Stomach (tissue), 9 donors: ENCODE data around the gene GALNS. TPM values are rescaled to one million over a fixed set of nuclear protein-coding genes. Genes with fewer than 3 reads are reported as not detected.
"Not testable (repeated sequence)": the region's sequence is repeated elsewhere in the genome, so short reads cannot be mapped to it uniquely, and the experiment has no call there.

Experiments
- DNase-seq, 2 donors: peaks; one replicate each; pipeline versions ENCODE4 v3.0.0 to v3.0.0-alpha.2; 2013 to 2019
- H3K27ac ChIP-seq, 5 donors: fragments of 200-600 bp in 4 of 5; sonication (generic) in 4 of 5; one replicate each; pipeline ENCODE4 v1.5.1; 2013 to 2019; ENCODE audit warnings: mild to moderate bottlenecking in 1 of 5, moderate library complexity in 1 of 5
- H3K27me3 ChIP-seq, 3 donors: fragments of 200-600 bp; sonication (generic); one replicate each; pipeline ENCODE4 v1.5.1; 2017 to 2019; ENCODE audit warnings: mixed run types in 1 of 3
- H3K36me3 ChIP-seq, 4 donors: fragments of 200-600 bp; sonication (generic); 1 replicate in 3 of 4; 2 replicates in 1 of 4; pipeline ENCODE4 v1.5.1; 2016 to 2019
- H3K4me1 ChIP-seq, 4 donors: fragments of 200-600 bp; sonication (generic); one replicate each; pipeline ENCODE4 v1.5.1; 2016 to 2019
- H3K4me3 ChIP-seq, 4 donors: fragments of 200-600 bp; sonication (generic) in 3 of 4; one replicate each; pipeline ENCODE4 v1.5.1; 2016 to 2019; ENCODE audit warnings: mild to moderate bottlenecking in 1 of 4
- H3K9me3 ChIP-seq, 4 donors: fragments of 200-600 bp; sonication (generic); one replicate each; pipeline ENCODE4 v1.5.1; 2016 to 2019
- EP300 ChIP-seq: sonication (generic); formaldehyde crosslinking; IDR thresholded peaks from one replicate; pipeline ENCODE4 v1.6.1; 2017; ENCODE audit warnings: antibody characterized with exemption
- POLR2A ChIP-seq, 4 donors: fragments of 450-650 bp; IDR thresholded peaks; one replicate each; pipeline ENCODE4 v1.6.1; 2016; ENCODE audit warnings: antibody characterized with exemption in 4 of 4, control low read depth in 2 of 4, mild to moderate bottlenecking in 1 of 4, moderate library complexity in 1 of 4
- POLR2AphosphoS5 ChIP-seq, 3 donors: sonication (generic); formaldehyde crosslinking; IDR thresholded peaks; one replicate each; pipeline ENCODE4 v1.6.1; 2016; ENCODE audit warnings: antibody characterized with exemption in 3 of 3
- WGBS, 5 donors: extraction: QIAGEN DNeasy Blood & Tissue Kit in 3 of 5; methylation state at CpG; one replicate each; pipeline versions ENCODE4 v1.1.5 to v1.1.7; 2013 to 2018; 5-methylcytosine and 5-hydroxymethylcytosine counted together
- intact Hi-C: fragments of 100-400 bp; cut with DNase I; formaldehyde crosslinking; loops from one replicate; pipeline ENCODE4 v1.15.1; 2023; ENCODE audit warnings: low total_unique reads
- polyA plus RNA-seq, 3 donors: library from polyadenylated mRNA; stranded (reverse); fragments of 200-250 nt; gene quantifications; one replicate each; pipeline ENCODE4 v1.2.3, GENCODE V29; 2013
- total RNA-seq, 5 donors: library from RNA; depleted of rRNA; stranded (reverse); fragments of >200 nt; gene quantifications; one replicate each; pipeline versions ENCODE4 v1.1.0 to v1.2.3, GENCODE V29; 2014 to 2016
- TF ChIP-seq, protein P1 (sequence below), 7 experiments: fragments of 450-650 bp in 4 of 7; fragments of 200-600 bp in 3 of 7; sonication (generic) in 3 of 7; IDR thresholded peaks; one replicate each; pipeline ENCODE4 v1.5.1; 2016 to 2019; ENCODE audit warnings: antibody characterized with exemption in 7 of 7, control low read depth in 2 of 7, mild to moderate bottlenecking in 1 of 7
- donor health status: healthy with polysubstance abuse.
- donor health status: Bipolar disorder and iron deficiency.
- donor health status: healthy.

Gene GALNS
- total and polyA plus RNA-seq, 8 donors = 8.6 to 110 (median 28.2) TPM

DNA sequence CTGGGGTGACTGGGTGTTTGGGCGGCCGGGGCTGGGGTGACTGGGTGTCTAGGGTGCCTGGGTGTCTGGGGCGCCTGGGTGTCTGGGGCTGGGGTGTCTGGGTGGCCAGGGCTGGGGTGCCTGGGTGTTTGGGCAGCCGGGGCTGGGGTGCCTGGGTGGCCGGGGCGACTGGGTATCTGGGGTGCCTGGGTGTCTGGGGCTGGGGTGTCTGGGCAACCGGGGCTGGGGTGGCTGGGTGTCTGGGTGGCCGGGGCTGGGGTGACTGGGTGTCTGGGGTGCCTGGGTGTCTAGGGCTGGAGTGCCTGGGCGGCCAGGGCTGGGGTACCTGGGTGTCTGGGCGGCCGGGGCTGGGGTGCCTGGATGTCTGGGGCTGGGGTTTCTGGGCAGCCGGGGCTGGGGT lies 31.6 kb downstream of the GALNS start:
- intact Hi-C loops = no loop called here
- Histone ChIP-seq H3K27me3 (no peaks in the 10 kb centered on the region), H3K36me3 (peaks cover 11 to 88% (median 80%) of the 10 kb centered on the region in 4 donors), H3K27ac (no peak overlapping the region), H3K4me3 (no peak overlapping the region), H3K4me1 (peaks cover 0 to 4% (median 0%) of the 10 kb centered on the region in 4 donors), H3K9me3 (no peaks in the 10 kb centered on the region)
- TF ChIP-seq EP300 (no peak), POLR2A (IDR thresholded peaks at IDR 0.05) (no peak), POLR2AphosphoS5 (IDR thresholded peaks at IDR 0.05) (no peak)
- TF ChIP-seq, protein P1, sequence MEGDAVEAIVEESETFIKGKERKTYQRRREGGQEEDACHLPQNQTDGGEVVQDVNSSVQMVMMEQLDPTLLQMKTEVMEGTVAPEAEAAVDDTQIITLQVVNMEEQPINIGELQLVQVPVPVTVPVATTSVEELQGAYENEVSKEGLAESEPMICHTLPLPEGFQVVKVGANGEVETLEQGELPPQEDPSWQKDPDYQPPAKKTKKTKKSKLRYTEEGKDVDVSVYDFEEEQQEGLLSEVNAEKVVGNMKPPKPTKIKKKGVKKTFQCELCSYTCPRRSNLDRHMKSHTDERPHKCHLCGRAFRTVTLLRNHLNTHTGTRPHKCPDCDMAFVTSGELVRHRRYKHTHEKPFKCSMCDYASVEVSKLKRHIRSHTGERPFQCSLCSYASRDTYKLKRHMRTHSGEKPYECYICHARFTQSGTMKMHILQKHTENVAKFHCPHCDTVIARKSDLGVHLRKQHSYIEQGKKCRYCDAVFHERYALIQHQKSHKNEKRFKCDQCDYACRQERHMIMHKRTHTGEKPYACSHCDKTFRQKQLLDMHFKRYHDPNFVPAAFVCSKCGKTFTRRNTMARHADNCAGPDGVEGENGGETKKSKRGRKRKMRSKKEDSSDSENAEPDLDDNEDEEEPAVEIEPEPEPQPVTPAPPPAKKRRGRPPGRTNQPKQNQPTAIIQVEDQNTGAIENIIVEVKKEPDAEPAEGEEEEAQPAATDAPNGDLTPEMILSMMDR (IDR thresholded peaks at IDR 0.05) = no peak
- WGBS, 5 donors = 86 to 100% (median 95%) methylated on average over 6 to 12 of the region's 12 CpGs
- DNase-seq = no peak

DNA sequence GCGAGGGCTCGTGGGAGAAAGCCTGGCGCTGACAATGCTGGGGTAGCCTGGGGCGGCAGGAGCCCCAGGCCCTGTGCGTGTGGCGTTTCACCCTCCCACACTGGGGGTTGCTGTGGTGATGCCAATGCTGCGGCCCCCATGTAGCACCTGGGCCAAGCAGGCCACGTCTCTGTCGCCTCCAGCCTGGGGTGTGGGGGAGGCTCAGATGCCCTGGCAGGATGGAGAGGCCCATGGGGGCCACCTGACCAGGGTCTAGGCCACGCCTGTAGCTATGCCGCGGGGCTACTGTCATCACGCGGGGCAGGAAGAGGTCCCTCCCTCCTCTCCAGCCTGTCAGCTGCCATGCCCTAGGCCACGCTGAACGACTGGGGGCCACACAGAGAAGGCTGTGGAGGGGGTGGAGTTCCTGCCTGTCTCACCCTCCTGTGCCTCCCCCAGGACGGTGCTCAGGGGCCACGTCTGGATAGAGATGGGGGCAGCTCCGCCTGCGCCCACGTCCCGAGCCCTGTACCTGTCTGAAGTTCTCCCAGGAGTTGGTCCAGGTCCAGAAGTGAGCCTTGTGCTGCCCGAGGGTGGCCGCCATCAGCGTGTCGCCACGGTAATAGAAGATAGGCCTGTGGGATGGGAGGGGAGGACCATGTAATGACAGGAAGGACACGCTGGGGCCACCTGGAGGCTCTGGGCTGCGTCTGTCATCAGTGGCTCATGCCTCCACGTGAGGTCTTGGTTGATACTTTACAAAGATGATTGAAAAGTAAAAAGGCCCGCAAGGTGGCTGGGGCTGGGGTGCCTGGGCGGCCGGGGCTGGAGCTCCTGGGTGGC lies 32.3 kb downstream of the GALNS start:
- peaks cover 0 to 4% (median 0%) of the 10 kb centered on the region in 4 donors for H3K4me1 ChIP-seq
- WGBS, 5 donors = 78 to 90% (median 89%) methylated on average over 28 to 33 of the region's 33 CpGs
- no peaks in the 10 kb centered on the region for H3K27me3 ChIP-seq
- H3K4me3 ChIP-seq = no peak overlapping the region
- TF ChIP-seq EP300 = no peak
- no peak overlapping the region for H3K27ac ChIP-seq
- H3K9me3 ChIP-seq = no peaks in the 10 kb centered on the region
- no peak for DNase-seq
- intact Hi-C loops = no loop called here
- peaks cover 11 to 86% (median 80%) of the 10 kb centered on the region in 4 donors for H3K36me3 ChIP-seq

DNA sequence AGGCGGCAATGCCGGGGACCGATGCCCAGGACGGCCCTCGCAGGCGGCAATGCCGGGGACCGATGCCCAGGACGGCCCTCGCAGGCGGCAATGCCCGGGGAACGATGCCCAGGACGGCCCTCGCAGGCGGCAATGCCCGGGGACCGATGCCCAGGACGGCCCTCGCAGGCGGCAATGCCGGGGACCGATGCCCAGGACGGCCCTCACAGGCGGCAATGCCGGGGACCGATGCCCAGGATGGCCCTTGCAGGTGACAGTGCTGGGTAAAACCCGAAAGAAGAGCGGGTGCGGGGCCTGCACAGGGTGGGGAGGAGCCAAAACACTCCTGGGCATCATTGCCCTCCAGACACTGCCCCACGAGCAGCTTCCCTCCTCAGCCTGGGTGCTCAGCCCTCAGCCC lies 33.1 kb downstream of the GALNS start:
- 88 to 98% (median 95%) methylated on average over 5 to 29 of the region's 31 CpGs for WGBS, 5 donors
- H3K36me3 ChIP-seq = peaks cover 11 to 83% (median 74%) of the 10 kb centered on the region in 4 donors
- intact Hi-C loops, H3K27me3 ChIP-seq, H3K4me1 ChIP-seq, H3K27ac ChIP-seq, H3K4me3 ChIP-seq, H3K9me3 ChIP-seq, DNase-seq: not testable (repeated sequence)

DNA sequence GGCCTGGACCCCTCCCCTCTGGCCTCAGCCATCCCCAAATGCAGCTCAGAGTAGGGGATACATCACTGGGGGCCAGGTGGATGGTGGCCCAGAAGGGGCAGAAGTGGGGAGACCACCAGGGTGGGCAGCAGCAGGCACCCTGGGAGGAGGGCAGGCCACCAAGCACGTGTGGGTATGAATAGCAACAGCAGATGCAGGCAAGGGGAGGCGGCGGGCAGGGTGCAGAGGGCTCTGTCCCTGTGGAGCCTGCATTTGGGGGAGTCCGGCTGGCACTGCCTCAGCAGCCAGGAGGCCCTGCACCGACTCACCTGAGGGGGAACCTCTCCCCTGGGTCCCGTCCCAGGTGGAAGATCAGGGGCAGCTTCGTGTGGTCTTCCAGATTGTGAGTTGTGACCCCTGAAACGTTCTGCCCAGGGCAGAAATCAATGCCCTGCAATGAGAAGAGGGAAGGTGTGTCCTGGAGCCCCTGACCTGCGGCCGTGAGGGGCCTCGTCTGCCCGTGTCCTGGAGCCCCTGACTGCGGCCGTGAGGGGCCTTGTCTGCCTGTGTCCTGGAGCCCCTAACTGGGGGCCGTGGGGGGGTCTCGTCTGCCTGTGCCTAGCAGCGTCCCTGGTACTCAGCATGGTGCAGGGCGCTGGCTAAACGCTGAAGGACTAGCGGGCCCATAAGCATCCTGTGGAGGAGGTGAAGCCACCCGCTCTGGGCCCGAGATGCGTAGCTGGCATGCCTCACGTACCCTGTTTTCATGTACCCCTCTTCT lies 34.3 kb downstream of the GALNS start:
- Histone ChIP-seq H3K27ac (no peak overlapping the region), H3K9me3 (no peaks in the 10 kb centered on the region), H3K4me1 (peaks cover 0 to 4% (median 0%) of the 10 kb centered on the region in 4 donors), H3K4me3 (no peak overlapping the region), H3K36me3 (peaks cover 7 to 71% (median 62%) of the 10 kb centered on the region in 4 donors), H3K27me3 (no peaks in the 10 kb centered on the region)
- 90 to 95% (median 92%) methylated on average over 19 to 24 of the region's 24 CpGs for WGBS, 5 donors
- no peak for DNase-seq
- TF ChIP-seq, protein P1 (IDR thresholded peaks at IDR 0.05) = no peak
- TF ChIP-seq POLR2A (IDR thresholded peaks at IDR 0.05) = no peak
- no peak for TF ChIP-seq EP300
- TF ChIP-seq POLR2AphosphoS5 (IDR thresholded peaks at IDR 0.05) = no peak
- intact Hi-C loops = no loop called here

DNA sequence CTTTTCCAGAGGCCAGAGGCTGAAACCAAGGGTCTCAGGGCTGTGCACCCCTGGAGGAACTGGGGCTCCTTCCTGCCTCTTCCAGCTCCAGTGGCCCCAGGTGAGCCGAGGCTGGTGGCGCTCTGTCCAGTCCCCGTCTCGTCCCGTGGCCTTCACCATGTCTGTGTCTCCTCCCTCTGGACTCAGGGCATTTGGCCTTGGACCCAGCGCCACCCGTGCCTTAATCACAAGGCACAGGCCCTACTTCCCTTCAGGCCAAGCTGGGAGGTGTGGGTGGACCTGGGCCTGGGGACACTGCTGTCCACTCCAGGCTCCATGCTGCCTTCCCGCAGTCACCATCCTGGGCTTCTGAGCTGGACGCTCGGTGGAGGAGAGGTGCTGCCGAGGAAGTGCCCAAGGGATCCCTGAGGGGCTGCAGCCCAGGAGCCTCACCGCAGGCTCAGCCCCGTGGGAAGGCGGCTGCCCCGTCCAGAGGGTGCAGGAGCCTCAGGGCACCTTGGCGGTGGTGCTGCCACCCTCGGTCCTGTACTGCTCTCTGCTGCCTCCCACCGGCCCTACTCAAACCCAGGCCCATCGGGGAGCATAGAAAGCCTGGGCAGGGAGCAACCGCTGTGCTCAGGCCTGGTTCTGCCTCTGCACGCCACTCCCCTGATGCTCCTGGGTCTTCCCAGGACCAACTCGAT lies 35.4 kb downstream of the GALNS start:
- H3K36me3 ChIP-seq = peaks cover 7 to 60% (median 52%) of the 10 kb centered on the region in 4 donors
- no peak for TF ChIP-seq EP300
- TF ChIP-seq, protein P1 (IDR thresholded peaks at IDR 0.05) = no peak
- no peak for TF ChIP-seq POLR2AphosphoS5 (IDR thresholded peaks at IDR 0.05)
- no peak for TF ChIP-seq POLR2A (IDR thresholded peaks at IDR 0.05)
- no peak overlapping the region for H3K27ac ChIP-seq
- H3K9me3 ChIP-seq = no peaks in the 10 kb centered on the region
- DNase-seq = no peak
- peaks cover 0 to 5% (median under 1%) of the 10 kb centered on the region in 4 donors for H3K4me1 ChIP-seq
- H3K27me3 ChIP-seq = no peaks in the 10 kb centered on the region
- H3K4me3 ChIP-seq = no peak overlapping the region
- intact Hi-C loops = no loop called here
- 80 to 93% (median 88%) methylated on average over 15 to 22 of the region's 22 CpGs for WGBS, 5 donors
